B cell (primary cell): Measurements from ENCODE around the gene CYP27B1.

Experiments used
- EZH2 ChIP-seq: IDR thresholded peaks from 2 replicates; pipeline ENCODE4 v1.6.1; 2012; ENCODE audit warnings: borderline replicate concordance, low read depth, mild to moderate bottlenecking, moderate library complexity, low read length; ENCODE audit not compliant: insufficient read depth, poor library complexity, severe bottlenecking
- TF ChIP-seq, protein P1 (sequence below): fragments of 200-600 bp; IDR thresholded peaks from one replicate; pipeline ENCODE4 v1.8.0; 2022; ENCODE audit warnings: antibody characterized with exemption, mild to moderate bottlenecking

GRCh38 chr12:57720606-57721595 lies 46.0 kb downstream of the CYP27B1 start:
- TF ChIP-seq, protein P1, sequence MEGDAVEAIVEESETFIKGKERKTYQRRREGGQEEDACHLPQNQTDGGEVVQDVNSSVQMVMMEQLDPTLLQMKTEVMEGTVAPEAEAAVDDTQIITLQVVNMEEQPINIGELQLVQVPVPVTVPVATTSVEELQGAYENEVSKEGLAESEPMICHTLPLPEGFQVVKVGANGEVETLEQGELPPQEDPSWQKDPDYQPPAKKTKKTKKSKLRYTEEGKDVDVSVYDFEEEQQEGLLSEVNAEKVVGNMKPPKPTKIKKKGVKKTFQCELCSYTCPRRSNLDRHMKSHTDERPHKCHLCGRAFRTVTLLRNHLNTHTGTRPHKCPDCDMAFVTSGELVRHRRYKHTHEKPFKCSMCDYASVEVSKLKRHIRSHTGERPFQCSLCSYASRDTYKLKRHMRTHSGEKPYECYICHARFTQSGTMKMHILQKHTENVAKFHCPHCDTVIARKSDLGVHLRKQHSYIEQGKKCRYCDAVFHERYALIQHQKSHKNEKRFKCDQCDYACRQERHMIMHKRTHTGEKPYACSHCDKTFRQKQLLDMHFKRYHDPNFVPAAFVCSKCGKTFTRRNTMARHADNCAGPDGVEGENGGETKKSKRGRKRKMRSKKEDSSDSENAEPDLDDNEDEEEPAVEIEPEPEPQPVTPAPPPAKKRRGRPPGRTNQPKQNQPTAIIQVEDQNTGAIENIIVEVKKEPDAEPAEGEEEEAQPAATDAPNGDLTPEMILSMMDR, result no peak
- no peak for TF ChIP-seq EZH2
